HG03095 (cell line): ENCODE results near the gene NAA40.

ENCODE experiments used
- ATAC-seq: cut with Tn5 transposase; IDR thresholded peaks from one replicate; pipeline ENCODE4 v1.9.1; 2021; ENCODE audit warnings: moderate library complexity; ENCODE audit not compliant: unreplicated experiment

The NAA40 gene

GRCh38 chr11:63912678-63913077, 26.1 kb upstream of the NAA40 start:
- ATAC-seq, result no peak

GRCh38 chr11:63913866-63914830, 24.7 kb upstream of the NAA40 start:
- ATAC-seq, result no peak

GRCh38 chr11:63914896-63915691, 23.7 kb upstream of the NAA40 start:
- no peak for ATAC-seq

GRCh38 chr11:63915961-63916836, 22.6 kb upstream of the NAA40 start:
- ATAC-seq, result no peak

GRCh38 chr11:63916837-63917691, 21.7 kb upstream of the NAA40 start, which contains the start of gene RCOR2:
RCOR2 (minus strand) TSS chr11:63917164; CDS start chr11:63916456, 708 bp downstream.
- ATAC-seq, result no peak

- ATAC-seq, result no peak
Measured at GRCh38 chr11:63917692-63918506, 20.9 kb upstream of the NAA40 start.

GRCh38 chr11:63918507-63919191, 20.2 kb upstream of the NAA40 start:
- no peak for ATAC-seq

GRCh38 chr11:63919267-63920125, 19.3 kb upstream of the NAA40 start:
- ATAC-seq, result no peak

GRCh38 chr11:63920126-63920938, 18.5 kb upstream of the NAA40 start:
- ATAC-seq, result no peak

- ATAC-seq, result no peak
Measured at GRCh38 chr11:63920939-63921417, 17.8 kb upstream of the NAA40 start.

DNA sequence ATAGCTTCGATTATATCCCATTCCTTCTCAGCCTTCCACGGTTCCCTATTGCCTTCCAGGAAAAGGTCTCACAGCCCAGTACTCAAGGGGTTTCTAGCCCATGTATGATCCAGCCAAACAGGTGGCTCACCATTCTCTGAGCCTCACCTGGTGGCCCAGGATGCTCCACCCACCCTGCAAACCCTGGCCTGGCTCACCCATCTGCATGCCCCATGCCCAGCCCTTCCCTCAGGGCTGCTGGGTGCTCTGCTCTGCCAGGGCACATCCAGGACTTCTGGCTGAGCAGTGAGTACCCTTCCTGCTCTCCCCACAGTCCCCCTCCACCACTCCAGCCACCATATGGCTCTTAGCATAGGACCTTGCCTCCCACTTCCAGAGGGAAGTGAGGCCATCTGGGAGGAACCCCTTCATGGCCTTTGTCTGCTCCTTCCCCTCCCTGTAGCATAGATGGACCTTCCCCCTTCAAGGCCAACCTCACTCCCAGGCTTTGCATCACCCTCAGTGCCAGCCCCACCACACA, 16.1 kb upstream of the NAA40 start:
- no peak for ATAC-seq

DNA sequence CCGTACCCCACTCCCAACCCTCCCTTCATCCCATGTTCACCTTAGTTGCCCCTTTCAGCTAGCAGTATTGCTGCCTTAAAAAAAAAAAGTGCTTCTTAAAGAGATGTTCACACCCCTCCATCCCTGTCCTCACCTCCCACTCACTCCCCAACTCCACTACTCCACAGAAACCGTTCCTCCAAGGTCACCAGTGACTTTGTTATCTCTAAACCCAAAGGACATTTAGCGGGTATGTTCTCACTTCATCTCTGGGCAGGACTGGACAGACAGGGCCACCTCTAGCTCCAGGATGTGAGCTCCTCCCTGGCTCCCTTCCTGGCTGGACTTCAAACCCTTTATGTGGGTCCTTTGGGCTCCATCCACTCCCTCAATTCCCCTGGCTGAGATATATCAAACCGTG, 15.5 kb upstream of the NAA40 start:
- ATAC-seq, result no peak

GRCh38 chr11:63929616-63930015, 9.2 kb upstream of the NAA40 start:
- ATAC-seq, result no peak

DNA sequence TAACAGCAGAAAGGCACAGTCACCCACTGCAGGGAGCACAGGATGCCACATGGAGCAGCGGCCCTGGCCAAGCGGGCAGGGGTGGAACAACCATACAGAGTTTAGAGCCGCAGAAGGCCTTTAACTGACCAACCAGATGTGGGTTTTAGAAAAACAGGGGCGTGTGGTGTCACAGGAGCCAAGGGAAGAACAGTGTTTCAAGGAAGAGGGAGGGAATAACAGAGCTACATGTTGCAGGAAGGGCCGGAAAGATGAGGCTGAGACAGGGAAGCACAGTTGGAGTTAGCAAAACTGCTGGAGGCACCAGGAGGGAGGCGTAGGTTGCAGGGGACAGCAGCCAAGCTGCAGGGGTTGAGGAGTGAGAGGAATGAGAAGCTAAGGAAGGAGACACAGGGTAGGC, 7.8 kb upstream of the NAA40 start:
- no peak for ATAC-seq

DNA sequence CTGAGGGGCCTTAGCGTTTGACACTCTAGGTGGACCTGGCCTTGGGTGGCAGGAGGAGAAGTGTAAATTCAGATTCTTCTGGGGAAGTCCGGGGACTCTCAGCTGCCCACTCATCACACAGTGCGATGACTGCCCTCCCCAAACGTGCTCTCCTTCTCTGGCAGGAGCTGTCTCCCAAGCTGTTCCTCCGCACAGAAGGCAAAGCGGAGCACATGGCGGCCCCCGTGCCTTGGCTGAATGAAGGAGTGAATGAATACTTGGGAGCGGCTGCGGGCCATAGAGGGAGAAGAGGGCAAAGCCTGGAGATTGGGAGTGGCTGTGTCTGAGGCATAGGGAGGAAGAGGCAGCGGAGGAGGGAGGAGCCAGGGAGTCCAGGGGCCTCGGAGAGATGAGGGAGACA, 6.9 kb upstream of the NAA40 start:
- no peak for ATAC-seq

GRCh38 chr11:63933459-63933858, 5.3 kb upstream of the NAA40 start:
- ATAC-seq, result no peak
